ENCODE data around the gene NADK. TPM values are rescaled to one million over a fixed set of nuclear protein-coding genes. Genes with fewer than 3 reads are reported as not detected.
"Not testable (repeated sequence)": the region's sequence is repeated elsewhere in the genome, so short reads cannot be mapped to it uniquely, and the experiment has no call there.

NADK gene
- total RNA-seq, 4 donors from 2014 or later, result 36.1 to 57.6 (median 39.5) TPM

DNA sequence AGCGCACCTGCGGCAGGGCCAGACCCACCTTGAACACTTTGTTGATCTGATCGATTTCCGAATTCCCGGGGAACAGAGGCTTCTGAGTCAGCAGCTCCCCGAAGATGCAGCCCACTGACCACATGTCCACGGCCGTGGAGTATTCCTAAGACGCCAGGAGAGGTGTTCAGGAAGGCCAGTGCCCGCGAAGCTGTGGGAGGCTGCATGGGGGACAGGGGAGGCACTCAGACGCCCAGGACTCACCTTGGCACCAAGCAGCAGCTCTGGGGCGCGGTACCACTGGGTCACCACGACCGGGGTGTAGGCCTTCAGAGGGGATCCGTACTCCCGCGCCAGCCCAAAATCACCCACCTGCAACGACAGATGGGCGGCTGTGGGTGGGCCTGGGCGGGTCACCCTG is 74.5 kb downstream of the NADK start:
- H3K9me3 ChIP-seq, result no peaks in the 10 kb centered on the region
- no peak for DNase-seq
- 85 to 100% methylated on average over 5 to 13 of the region's 22 CpGs for WGBS, 2 donors
- H3K27me3 ChIP-seq, result no peaks in the 10 kb centered on the region
- no peak overlapping the region for H3K4me3 ChIP-seq
- no peak overlapping the region for H3K27ac ChIP-seq
- intact Hi-C loops (cut with DNase I), result no loop called here
- TF ChIP-seq CTCF (IDR thresholded peaks at IDR 0.05), result no peak
- peaks cover 0 to 41% (median 12%) of the 10 kb centered on the region in 3 donors for H3K36me3 ChIP-seq
- no peaks in the 10 kb centered on the region for H3K4me1 ChIP-seq

DNA sequence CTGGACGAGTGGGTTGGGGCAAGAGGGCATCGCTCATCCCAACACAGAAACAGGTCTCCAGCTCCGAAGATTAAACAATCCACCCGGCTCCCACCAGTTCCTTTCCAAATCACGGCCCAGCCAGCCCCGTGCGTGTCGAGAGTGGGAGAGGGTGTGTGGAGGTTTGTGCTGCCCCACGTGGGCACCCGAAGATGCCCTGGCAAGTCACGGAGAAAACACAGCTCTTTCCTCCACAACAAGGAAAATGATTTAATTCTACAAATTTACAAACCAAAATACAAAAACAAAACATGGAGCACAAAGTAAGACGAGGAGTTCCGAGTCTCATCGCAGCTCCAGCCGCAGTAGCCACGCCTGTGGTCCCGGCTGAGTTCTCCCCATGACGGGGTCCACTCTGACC is 75.8 kb downstream of the NADK start:
- intact Hi-C loops (cut with DNase I); H3K4me1 ChIP-seq; DNase-seq; H3K27ac ChIP-seq; H3K9me3 ChIP-seq; H3K4me3 ChIP-seq; H3K27me3 ChIP-seq: not testable (repeated sequence)
- 63% methylated on average over 3 of the region's 18 CpGs; no CpG with 5 or more reads in 1 of the 2 donors for WGBS, 2 donors
- H3K36me3 ChIP-seq, result peaks cover 0 to 32% (median 12%) of the 10 kb centered on the region in 3 donors

Other genes with a start within 250 kb of the NADK start
- gene TMEM240, start 237.8 kb downstream of the NADK start, total RNA-seq, result 1 to 10 TPM in 1 of 4 donors, not detected in 3; 2.7 TPM
- gene SSU72, start 203.6 kb downstream of the NADK start, total RNA-seq, result 100 to 1,000 TPM in 3 of 4 donors, 10 to 100 TPM in 1; 98.4 to 125 (median 124) TPM
- 10 to 100 TPM in 1 of 4 donors, 1 to 10 TPM in 3; 5.8 to 15.6 (median 7.9) TPM for gene FNDC10, start 178.3 kb downstream of the NADK start, total RNA-seq
- 10 to 100 TPM; 80.0 to 99.8 (median 96.6) TPM for gene MIB2, start 163.0 kb downstream of the NADK start, total RNA-seq
- gene MMP23B, start 146.3 kb downstream of the NADK start, total RNA-seq, result 1 to 10 TPM in 3 of 4 donors, under 1 TPM in 1; 0.49 to 7.6 (median 2.7) TPM
- gene CDK11B, start 119.5 kb downstream of the NADK start, total RNA-seq, result 10 to 100 TPM; 10.1 to 17.2 (median 13.7) TPM
- gene SLC35E2B, start 85.7 kb downstream of the NADK start, total RNA-seq, result 10 to 100 TPM; 13.2 to 34.3 (median 25.7) TPM
- 10 to 100 TPM; 12.7 to 32.2 (median 22.4) TPM for gene CDK11A, start 54.1 kb downstream of the NADK start, total RNA-seq
- gene GNB1, start 112.6 kb upstream of the NADK start, total RNA-seq, result 100 to 1,000 TPM in 1 of 4 donors, 10 to 100 TPM in 3; 54.3 to 102 (median 74.7) TPM
- under 1 TPM in 1 of 4 donors, not detected in 3; 0.57 TPM for gene CALML6, start 136.8 kb upstream of the NADK start, total RNA-seq
- gene TMEM52, start 140.8 kb upstream of the NADK start, total RNA-seq, result 1 to 10 TPM; 1.1 to 3.6 (median 3.0) TPM
- not detected for gene CFAP74, start 225.3 kb upstream of the NADK start, total RNA-seq
- gene GABRD, start 240.9 kb upstream of the NADK start, total RNA-seq, result 1 to 10 TPM in 2 of 4 donors, under 1 TPM in 1, not detected in 1; 0.57 to 5.4 (median 1.8) TPM